WTC11 (cell line): ENCODE measurements around the gene RNF17. TPM values are rescaled to one million over a fixed set of nuclear protein-coding genes. Genes with fewer than 3 reads are reported as not detected.

Experiments used
- ATAC-seq: fragments of 200-7000 bp; cut with Tn5 transposase; 2 replicates; pipeline ENCODE4 v1.10.0; 2021; ENCODE audit warnings: mild to moderate bottlenecking, moderate library complexity
- CTCF ChIA-PET: fragments of 300-600 bp; sonication (Branson Sonifier 250); formaldehyde crosslinking; loops from one replicate; lab custom pipeline; 2021; ENCODE audit warnings: antibody characterized with exemption; lab: Charles Lee
- POLR2A ChIA-PET: fragments of 350-600 bp; sonication (Branson Sonifier 250); formaldehyde crosslinking; loops from one replicate; lab custom pipeline; 2021; ENCODE audit warnings: antibody characterized with exemption; lab: Charles Lee
- DNase-seq: peaks from one replicate; pipeline ENCODE4 v3.0.0; 2021; ENCODE audit warnings: low spot score
- H3K27ac Mint-ChIP-seq: 2 replicates; pipeline ENCODE4 v1.8.0; 2021; ENCODE audit warnings: mixed read lengths
- H3K27me3 Mint-ChIP-seq: 2 replicates; pipeline ENCODE4 v1.8.0; 2021; ENCODE audit warnings: low read depth, mild to moderate bottlenecking, moderate library complexity, mixed read lengths
- H3K36me3 Mint-ChIP-seq: 2 replicates; pipeline ENCODE4 v1.8.0; 2021; ENCODE audit warnings: mixed read lengths
- H3K4me1 Mint-ChIP-seq: 2 replicates; pipeline ENCODE4 v1.8.0; 2022; ENCODE audit warnings: mixed read lengths
- H3K4me3 Mint-ChIP-seq: 2 replicates; pipeline ENCODE4 v1.8.0; 2021; ENCODE audit warnings: mild to moderate bottlenecking, moderate library complexity, mixed read lengths
- H3K9me3 Mint-ChIP-seq: 2 replicates; pipeline ENCODE4 v1.8.0; 2021; ENCODE audit warnings: mixed read lengths
- ARID4B ChIP-seq: sonication (generic); formaldehyde crosslinking; IDR thresholded peaks from 2 replicates; pipeline ENCODE4 v1.8.0; 2023; ENCODE audit warnings: missing genetic modification reagents, mild to moderate bottlenecking, borderline replicate concordance
- CREB1 ChIP-seq: sonication (generic); formaldehyde crosslinking; IDR thresholded peaks from 2 replicates; pipeline ENCODE4 v1.8.0; 2023; ENCODE audit warnings: mild to moderate bottlenecking, missing genetic modification reagents
- ELF4 ChIP-seq: sonication (generic); formaldehyde crosslinking; IDR thresholded peaks from 2 replicates; pipeline ENCODE4 v1.8.1; 2022; ENCODE audit warnings: low read depth, mild to moderate bottlenecking, moderate library complexity, missing genetic modification reagents
- GTF2I ChIP-seq: fragments of 250-450 bp; sonication (Bioruptor Pico); conservative IDR thresholded peaks from 2 replicates; pipeline ENCODE4 v1.4.0; 2021; ENCODE audit warnings: mild to moderate bottlenecking
- HMGXB4 ChIP-seq: sonication (generic); formaldehyde crosslinking; IDR thresholded peaks from 2 replicates; pipeline ENCODE4 v1.8.1; 2023; ENCODE audit warnings: mild to moderate bottlenecking, moderate library complexity, missing genetic modification reagents
- KAT7 ChIP-seq: sonication (generic); formaldehyde crosslinking; IDR thresholded peaks from 2 replicates; pipeline ENCODE4 v1.8.1; 2023; ENCODE audit warnings: missing genetic modification reagents, mild to moderate bottlenecking, borderline replicate concordance
- NFE2L1 ChIP-seq: sonication (generic); formaldehyde crosslinking; IDR thresholded peaks from 2 replicates; pipeline ENCODE4 v1.8.1; 2023; ENCODE audit warnings: missing genetic modification reagents
- NFYB ChIP-seq: sonication (generic); formaldehyde crosslinking; conservative IDR thresholded peaks from 2 replicates; pipeline ENCODE4 v1.8.0; 2022; ENCODE audit warnings: low read depth, missing genetic modification reagents
- SMAD4 ChIP-seq: sonication (generic); formaldehyde crosslinking; IDR thresholded peaks from 2 replicates; pipeline ENCODE4 v1.8.0; 2022; ENCODE audit warnings: mild to moderate bottlenecking, missing genetic modification reagents
- TCF7 ChIP-seq: sonication (generic); formaldehyde crosslinking; IDR thresholded peaks from 2 replicates; pipeline ENCODE4 v1.8.0; 2022; ENCODE audit warnings: mild to moderate bottlenecking, low read depth, missing genetic modification reagents, moderate library complexity
- USF1 ChIP-seq: sonication (generic); formaldehyde crosslinking; IDR thresholded peaks from 2 replicates; pipeline ENCODE4 v1.8.0; 2022; ENCODE audit warnings: mild to moderate bottlenecking, missing genetic modification reagents
- total RNA-seq: library from RNA; stranded (reverse); gene quantifications from 3 replicates; pipeline ENCODE4 v1.2.3, GENCODE V29; 2021
- TF ChIP-seq, protein P1 (sequence below): fragments of 250-450 bp; sonication (Bioruptor Pico); IDR thresholded peaks from 2 replicates; pipeline ENCODE4 v1.9.0; 2021; ENCODE audit warnings: mild to moderate bottlenecking, borderline replicate concordance
- TF ChIP-seq, protein P2 (sequence below): fragments of 250-450 bp; sonication (Bioruptor Pico); IDR thresholded peaks from 2 replicates; pipeline ENCODE4 v2.1.2; 2022; ENCODE audit warnings: mild to moderate bottlenecking, moderate library complexity
- TF ChIP-seq, protein P3 (sequence below): fragments of 250-450 bp; sonication (Bioruptor Pico); conservative IDR thresholded peaks from 2 replicates; pipeline ENCODE4 v1.9.0; 2021; ENCODE audit warnings: mild to moderate bottlenecking

RNF17 gene
- total RNA-seq, 1 experiment from 2014 or later = not detected

DNA sequence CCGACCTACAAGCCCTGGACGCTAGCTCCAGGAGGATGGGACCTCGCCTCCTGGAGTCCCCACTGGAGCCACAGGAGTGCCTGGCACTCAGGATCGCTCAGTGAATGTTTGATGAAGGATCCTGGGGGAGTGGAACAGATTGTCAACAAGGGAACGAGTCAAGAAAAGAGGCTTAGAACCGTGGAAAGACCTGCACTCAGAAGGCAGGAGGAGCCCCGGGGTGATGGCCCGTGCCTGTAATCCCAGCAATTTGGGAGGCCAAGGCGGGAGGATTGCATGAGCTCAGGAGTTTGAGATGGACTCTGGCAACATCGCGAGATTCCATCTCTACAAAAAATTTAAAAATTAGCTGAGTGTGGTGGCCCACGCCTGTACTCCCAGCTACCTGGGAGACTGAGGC is 44.8 kb upstream of the RNF17 start (continued):
- TF ChIP-seq, protein P1, sequence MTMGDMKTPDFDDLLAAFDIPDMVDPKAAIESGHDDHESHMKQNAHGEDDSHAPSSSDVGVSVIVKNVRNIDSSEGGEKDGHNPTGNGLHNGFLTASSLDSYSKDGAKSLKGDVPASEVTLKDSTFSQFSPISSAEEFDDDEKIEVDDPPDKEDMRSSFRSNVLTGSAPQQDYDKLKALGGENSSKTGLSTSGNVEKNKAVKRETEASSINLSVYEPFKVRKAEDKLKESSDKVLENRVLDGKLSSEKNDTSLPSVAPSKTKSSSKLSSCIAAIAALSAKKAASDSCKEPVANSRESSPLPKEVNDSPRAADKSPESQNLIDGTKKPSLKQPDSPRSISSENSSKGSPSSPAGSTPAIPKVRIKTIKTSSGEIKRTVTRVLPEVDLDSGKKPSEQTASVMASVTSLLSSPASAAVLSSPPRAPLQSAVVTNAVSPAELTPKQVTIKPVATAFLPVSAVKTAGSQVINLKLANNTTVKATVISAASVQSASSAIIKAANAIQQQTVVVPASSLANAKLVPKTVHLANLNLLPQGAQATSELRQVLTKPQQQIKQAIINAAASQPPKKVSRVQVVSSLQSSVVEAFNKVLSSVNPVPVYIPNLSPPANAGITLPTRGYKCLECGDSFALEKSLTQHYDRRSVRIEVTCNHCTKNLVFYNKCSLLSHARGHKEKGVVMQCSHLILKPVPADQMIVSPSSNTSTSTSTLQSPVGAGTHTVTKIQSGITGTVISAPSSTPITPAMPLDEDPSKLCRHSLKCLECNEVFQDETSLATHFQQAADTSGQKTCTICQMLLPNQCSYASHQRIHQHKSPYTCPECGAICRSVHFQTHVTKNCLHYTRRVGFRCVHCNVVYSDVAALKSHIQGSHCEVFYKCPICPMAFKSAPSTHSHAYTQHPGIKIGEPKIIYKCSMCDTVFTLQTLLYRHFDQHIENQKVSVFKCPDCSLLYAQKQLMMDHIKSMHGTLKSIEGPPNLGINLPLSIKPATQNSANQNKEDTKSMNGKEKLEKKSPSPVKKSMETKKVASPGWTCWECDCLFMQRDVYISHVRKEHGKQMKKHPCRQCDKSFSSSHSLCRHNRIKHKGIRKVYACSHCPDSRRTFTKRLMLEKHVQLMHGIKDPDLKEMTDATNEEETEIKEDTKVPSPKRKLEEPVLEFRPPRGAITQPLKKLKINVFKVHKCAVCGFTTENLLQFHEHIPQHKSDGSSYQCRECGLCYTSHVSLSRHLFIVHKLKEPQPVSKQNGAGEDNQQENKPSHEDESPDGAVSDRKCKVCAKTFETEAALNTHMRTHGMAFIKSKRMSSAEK (CRISPR knock-in tag) = no peak

DNA sequence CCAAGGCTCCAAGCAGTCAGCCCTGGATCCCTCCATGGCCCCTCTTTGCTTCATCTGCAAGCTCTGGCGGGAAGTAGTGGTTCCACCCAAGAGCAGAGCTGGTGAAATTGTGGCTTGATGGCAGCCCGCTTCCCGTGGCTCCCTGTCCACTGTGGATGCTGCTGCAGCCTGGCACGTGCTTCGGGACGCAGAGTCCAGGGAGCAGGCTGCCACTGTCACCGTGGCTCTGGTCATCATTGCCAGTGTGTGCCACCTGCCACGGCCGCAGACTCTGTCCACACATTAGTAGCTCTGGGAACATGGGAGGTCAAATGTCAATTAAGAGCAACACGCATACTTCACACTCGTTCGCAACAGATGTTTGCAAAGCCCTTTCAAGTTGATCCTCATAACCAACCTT is 40.8 kb upstream of the RNF17 start:
- no peak overlapping the region for H3K27ac Mint-ChIP-seq
- no peaks in the 10 kb centered on the region for H3K27me3 Mint-ChIP-seq
- TF ChIP-seq NFE2L1 (CRISPR knock-in tag) (no peak), NFYB (CRISPR knock-in tag) (no peak), ELF4 (no peak), TCF7 (CRISPR knock-in tag) (no peak), CREB1 (no peak), HMGXB4 (CRISPR knock-in tag) (no peak), GTF2I (no peak), ARID4B (no peak), KAT7 (CRISPR knock-in tag) (no peak), USF1 (CRISPR knock-in tag) (no peak), SMAD4 (CRISPR knock-in tag) (no peak)
- TF ChIP-seq, protein P2, sequence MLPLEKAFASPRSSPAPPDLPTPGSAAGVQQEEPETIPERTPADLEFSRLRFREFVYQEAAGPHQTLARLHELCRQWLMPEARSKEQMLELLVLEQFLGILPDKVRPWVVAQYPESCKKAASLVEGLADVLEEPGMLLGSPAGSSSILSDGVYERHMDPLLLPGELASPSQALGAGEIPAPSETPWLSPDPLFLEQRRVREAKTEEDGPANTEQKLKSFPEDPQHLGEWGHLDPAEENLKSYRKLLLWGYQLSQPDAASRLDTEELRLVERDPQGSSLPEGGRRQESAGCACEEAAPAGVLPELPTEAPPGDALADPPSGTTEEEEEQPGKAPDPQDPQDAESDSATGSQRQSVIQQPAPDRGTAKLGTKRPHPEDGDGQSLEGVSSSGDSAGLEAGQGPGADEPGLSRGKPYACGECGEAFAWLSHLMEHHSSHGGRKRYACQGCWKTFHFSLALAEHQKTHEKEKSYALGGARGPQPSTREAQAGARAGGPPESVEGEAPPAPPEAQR = no peak
- TF ChIP-seq, protein P3, sequence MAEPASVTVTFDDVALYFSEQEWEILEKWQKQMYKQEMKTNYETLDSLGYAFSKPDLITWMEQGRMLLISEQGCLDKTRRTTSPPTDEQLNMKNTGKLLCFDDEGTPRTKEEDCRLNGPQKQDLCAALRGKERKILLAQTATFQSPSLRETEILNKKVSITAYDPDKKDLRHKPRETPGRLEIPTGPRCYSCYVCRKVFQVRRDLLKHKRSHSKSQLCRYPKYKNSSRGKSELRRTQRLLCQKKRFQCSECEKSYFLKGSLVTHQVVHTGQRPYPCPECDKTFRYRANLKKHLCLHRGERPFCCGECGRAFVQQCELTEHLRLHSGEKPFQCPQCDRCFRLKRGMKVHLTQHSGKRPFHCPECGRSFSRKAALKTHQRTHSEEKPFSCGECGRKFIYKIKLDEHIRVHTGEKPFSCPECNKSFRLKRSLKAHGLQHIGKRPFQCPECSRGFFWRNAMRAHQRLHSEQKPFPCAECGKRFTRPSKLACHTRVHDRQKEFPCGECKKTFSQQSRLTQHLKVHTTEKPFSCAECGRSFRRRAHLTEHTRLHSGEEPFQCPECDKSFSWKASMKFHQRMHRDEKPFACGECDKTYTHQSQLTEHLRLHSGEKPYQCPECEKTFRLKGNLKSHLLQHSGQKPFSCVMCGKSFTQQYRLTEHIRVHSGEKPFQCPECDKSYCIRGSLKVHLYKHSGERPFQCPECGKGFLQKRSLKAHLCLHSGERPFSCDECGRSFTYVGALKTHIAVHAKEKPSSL (CRISPR knock-in tag) = no peak
- H3K4me3 Mint-ChIP-seq = no peak overlapping the region
- H3K4me1 Mint-ChIP-seq = no peaks in the 10 kb centered on the region
- H3K36me3 Mint-ChIP-seq = no peaks in the 10 kb centered on the region
- ChIA-PET POLR2A (no interaction called here), CTCF (interaction anchor here (1.2 kb wide), 1 partner anchor 38 kb away, joined by 3 read pairs; no protein-coding TSS in a partner anchor)
- DNase-seq (no peak), ATAC-seq (no peak)
- no peaks in the 10 kb centered on the region for H3K9me3 Mint-ChIP-seq
